ENCODE data around the gene SLC19A1. TPM values are rescaled to one million over a fixed set of nuclear protein-coding genes. Genes with fewer than 3 reads are reported as not detected.

The SLC19A1 gene
- total RNA-seq, 1 donor from 2014 or later, result 19.3 TPM

GRCh38 chr21:45457832-45458172 lies 84.4 kb downstream of the SLC19A1 start:
- no peak overlapping the region for H3K4me3 ChIP-seq (ENCODE audit: low read depth, low read length)
- DNase-seq (ENCODE audit: low read depth), result no peak
- no peak for TF ChIP-seq CTCF (conservative IDR thresholded peaks at IDR 0.05; ENCODE audit: low read depth, low read length)

DNA sequence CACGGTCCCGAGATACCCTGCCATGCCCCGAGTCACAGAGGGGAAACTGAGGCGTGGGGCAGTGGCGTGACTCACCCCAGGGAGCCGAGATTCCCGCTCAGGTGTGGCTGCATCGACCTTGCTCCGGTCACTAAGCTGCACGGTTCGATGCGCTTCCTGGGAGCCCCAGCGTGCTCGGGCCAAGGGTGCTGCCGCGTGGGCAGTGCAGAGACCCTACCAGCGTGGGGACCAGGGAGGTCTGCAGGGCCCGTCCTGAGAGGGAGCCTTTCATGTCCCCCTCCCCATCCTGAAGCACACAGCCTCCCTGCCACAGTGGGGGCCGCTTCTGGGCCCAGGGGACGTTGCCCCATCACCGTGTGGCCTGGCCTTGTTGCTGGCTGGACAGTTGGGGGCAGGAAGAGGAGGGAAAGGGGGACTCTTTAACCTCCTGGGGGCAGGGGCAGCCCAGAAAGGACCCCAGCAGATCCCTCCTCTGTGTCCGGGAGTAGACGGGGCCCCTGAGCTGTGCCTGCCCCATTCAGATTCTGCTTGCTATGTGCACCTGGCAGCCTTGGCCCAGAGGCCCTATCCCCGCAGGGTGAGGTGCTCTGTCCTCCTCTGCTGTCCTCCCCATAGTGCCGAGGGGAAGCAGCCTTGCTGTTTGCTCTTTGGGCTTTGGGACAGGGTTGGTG lies 84.9 kb downstream of the SLC19A1 start:
- no peak for DNase-seq (ENCODE audit: low read depth)
- no peak for TF ChIP-seq CTCF (conservative IDR thresholded peaks at IDR 0.05; ENCODE audit: low read depth, low read length)
- no peak overlapping the region for H3K4me3 ChIP-seq (ENCODE audit: low read depth, low read length)

- no peak overlapping the region for H3K4me3 ChIP-seq (ENCODE audit: low read depth, low read length)
- TF ChIP-seq CTCF (conservative IDR thresholded peaks at IDR 0.05; ENCODE audit: low read depth, low read length), result no peak
- no peak for DNase-seq (ENCODE audit: low read depth)
Measured at GRCh38 chr21:45456584-45457160, 85.6 kb downstream of the SLC19A1 start.

- no peak for DNase-seq (ENCODE audit: low read depth)
- no peak for TF ChIP-seq CTCF (conservative IDR thresholded peaks at IDR 0.05; ENCODE audit: low read depth, low read length)
- no peak overlapping the region for H3K4me3 ChIP-seq (ENCODE audit: low read depth, low read length)
Measured at GRCh38 chr21:45455674-45456583, 86.3 kb downstream of the SLC19A1 start.

- no peak for TF ChIP-seq CTCF (conservative IDR thresholded peaks at IDR 0.05; ENCODE audit: low read depth, low read length)
- DNase-seq (ENCODE audit: low read depth), result no peak
Measured at GRCh38 chr21:45454926-45455673, 87.1 kb downstream of the SLC19A1 start.

GRCh38 chr21:45454060-45454925 lies 87.9 kb downstream of the SLC19A1 start:
- no peak for DNase-seq (ENCODE audit: low read depth)
- TF ChIP-seq CTCF (conservative IDR thresholded peaks at IDR 0.05; ENCODE audit: low read depth, low read length), result no peak
- no peak overlapping the region for H3K4me3 ChIP-seq (ENCODE audit: low read depth, low read length)

More at GRCh38 chr21:45454926-45455673, 87.1 kb downstream of the SLC19A1 start:
- peak overlapping the region; percentile 12 for H3K4me3 ChIP-seq (ENCODE audit: low read depth, low read length)
